ENCODE results near the gene PPM1D. TPM values are rescaled to one million over a fixed set of nuclear protein-coding genes. Genes with fewer than 3 reads are reported as not detected.

Gene PPM1D
- total and polyA plus RNA-seq, 2 donors (not counting 1 experiment from before 2014, with no cell fraction given): 6.5 to 27.2 TPM

DNA sequence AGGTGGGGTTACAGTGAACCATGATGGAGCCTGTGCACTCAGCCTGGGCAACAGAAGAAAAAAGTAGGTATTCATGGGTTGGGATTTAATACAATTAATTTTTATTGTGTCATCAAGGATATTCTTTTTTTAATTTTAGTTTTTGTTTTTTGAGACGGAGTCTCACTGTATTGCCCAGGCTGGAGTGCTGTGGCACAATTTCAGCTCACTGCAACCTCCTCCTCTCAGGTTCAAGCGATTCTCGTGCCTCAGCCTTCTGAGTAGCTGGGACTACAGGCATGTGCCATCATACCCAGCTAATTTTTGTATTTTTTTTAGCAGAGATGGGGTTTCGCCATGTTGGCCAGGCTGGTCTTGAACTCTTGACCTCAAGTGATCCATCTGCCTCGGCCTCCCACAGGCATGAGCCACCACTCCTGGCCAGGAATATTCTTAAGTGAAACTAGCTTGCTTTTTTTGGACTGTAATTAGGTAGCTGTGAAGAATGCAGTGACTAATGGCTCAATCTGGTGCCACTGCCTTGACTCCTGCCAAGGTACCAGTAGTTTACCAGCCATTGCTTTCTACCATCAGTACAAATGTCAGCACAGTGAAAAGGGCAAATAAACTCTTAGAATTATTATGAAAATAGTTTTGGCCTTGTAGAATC is 4.8 kb downstream of the PPM1D start:
- peaks cover 18 to 22% of the 10 kb centered on the region in 2 donors for H3K4me1 ChIP-seq (ENCODE audit: control insufficient read depth in 2 of 2, insufficient read depth in 2 of 2, low read length in 2 of 2)
- Mint-ChIP-seq H3K9me3 (ENCODE audit: insufficient read depth) (no peaks in the 10 kb centered on the region), H3K4me1 (peaks cover 42% of the 10 kb centered on the region), H3K27ac (no peak overlapping the region), H3K27me3 (no peaks in the 10 kb centered on the region), H3K4me3 (no peak overlapping the region)
- H3K9me3 ChIP-seq (ENCODE audit: control extremely low read depth in 1 of 3, control insufficient read depth in 2 of 3, insufficient read depth in 1 of 3, low read length in 2 of 3): no peaks in the 10 kb centered on the region
- CTCF ChIA-PET: interaction anchor here (1.4 kb wide), 1 partner anchor 10 kb away, joined by 4 read pairs; no protein-coding TSS in a partner anchor
- peaks cover 97% of the 10 kb centered on the region for H3K79me2 ChIP-seq (ENCODE audit: control insufficient read depth, insufficient read depth, low read length)
- 100% methylated on average over 4 of the region's 5 CpGs for WGBS (ENCODE audit: insufficient coverage)
- H3K27ac ChIP-seq (ENCODE audit: low read length in 2 of 2): no peak overlapping the region
- DNase-seq: no peak
- no peak overlapping the region for H2AFZ ChIP-seq (ENCODE audit: insufficient read depth, low read depth, low read length, poor library complexity, severe bottlenecking)
- H4K20me1 ChIP-seq (ENCODE audit: control insufficient read depth, insufficient read depth, low read length, poor library complexity, severe bottlenecking): peaks cover 66% of the 10 kb centered on the region
- TF ChIP-seq EZH2 (IDR thresholded peaks at IDR 0.05; ENCODE audit: borderline replicate concordance, insufficient read depth, low read depth, low read length, poor library complexity, severe bottlenecking): no peak
- TF ChIP-seq, protein P1, sequence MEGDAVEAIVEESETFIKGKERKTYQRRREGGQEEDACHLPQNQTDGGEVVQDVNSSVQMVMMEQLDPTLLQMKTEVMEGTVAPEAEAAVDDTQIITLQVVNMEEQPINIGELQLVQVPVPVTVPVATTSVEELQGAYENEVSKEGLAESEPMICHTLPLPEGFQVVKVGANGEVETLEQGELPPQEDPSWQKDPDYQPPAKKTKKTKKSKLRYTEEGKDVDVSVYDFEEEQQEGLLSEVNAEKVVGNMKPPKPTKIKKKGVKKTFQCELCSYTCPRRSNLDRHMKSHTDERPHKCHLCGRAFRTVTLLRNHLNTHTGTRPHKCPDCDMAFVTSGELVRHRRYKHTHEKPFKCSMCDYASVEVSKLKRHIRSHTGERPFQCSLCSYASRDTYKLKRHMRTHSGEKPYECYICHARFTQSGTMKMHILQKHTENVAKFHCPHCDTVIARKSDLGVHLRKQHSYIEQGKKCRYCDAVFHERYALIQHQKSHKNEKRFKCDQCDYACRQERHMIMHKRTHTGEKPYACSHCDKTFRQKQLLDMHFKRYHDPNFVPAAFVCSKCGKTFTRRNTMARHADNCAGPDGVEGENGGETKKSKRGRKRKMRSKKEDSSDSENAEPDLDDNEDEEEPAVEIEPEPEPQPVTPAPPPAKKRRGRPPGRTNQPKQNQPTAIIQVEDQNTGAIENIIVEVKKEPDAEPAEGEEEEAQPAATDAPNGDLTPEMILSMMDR (IDR thresholded peaks at IDR 0.05): no peak
- no peaks in the 10 kb centered on the region for H3K27me3 ChIP-seq (replicated peaks in 1 of 4; ENCODE audit: control extremely low read depth in 1 of 4, control insufficient read depth in 3 of 4, insufficient read depth in 4 of 4, low read length in 3 of 4)
- H3K4me2 ChIP-seq (replicated peaks; ENCODE audit: low read depth, low read length, poor library complexity, severe bottlenecking): no peak overlapping the region
- no peak for ATAC-seq (ENCODE audit: low read depth)
- no peak overlapping the region for H3K9ac ChIP-seq (ENCODE audit: low read length)
- no peak overlapping the region for H3K4me3 ChIP-seq (ENCODE audit: control extremely low read depth in 1 of 5, extremely low read depth in 1 of 5, insufficient read depth in 1 of 5, low read depth in 2 of 5, low read length in 4 of 5)
- H3K36me3 ChIP-seq (replicated peaks in 1 of 2; ENCODE audit: control extremely low read depth in 1 of 2, control insufficient read depth in 1 of 2, extremely low read depth in 1 of 2, insufficient read depth in 2 of 2, low read length in 1 of 2): no peaks in the 10 kb centered on the region
- intact Hi-C loops (cut with micrococcal nuclease): loop anchor here (10.0 kb wide), 1 partner anchor 470 kb away; no protein-coding TSS in a partner anchor
- POLR2A ChIA-PET: no interaction called here

DNA sequence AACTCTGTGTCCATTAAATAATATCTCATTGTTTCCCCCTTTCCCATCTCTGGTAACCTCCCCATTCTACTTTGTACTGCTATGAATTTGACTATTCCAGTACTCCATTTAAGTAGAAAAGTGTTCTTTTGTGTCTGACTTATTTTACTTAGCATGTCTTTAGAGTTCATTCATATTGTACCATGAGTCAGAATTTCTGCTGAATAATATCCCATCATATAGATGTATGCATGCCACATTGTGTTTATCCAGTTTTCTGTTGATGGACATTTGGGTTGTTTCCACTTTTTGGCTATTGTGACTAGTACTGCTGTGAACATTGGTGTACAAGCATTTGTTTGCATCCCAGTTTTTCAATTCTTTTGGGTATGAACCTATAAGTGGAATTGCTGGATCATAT is 6.0 kb downstream of the PPM1D start:
- H3K4me3 Mint-ChIP-seq: no peak overlapping the region
- Histone ChIP-seq H3K79me2 (ENCODE audit: control insufficient read depth, insufficient read depth, low read length) (peaks cover 99% of the 10 kb centered on the region), H3K4me1 (ENCODE audit: control insufficient read depth in 2 of 2, insufficient read depth in 2 of 2, low read length in 2 of 2) (peaks cover 18% of the 10 kb centered on the region in 2 donors), H3K27me3 (replicated peaks in 1 of 4; ENCODE audit: control extremely low read depth in 1 of 4, control insufficient read depth in 3 of 4, insufficient read depth in 4 of 4, low read length in 3 of 4) (no peaks in the 10 kb centered on the region), H3K27ac (ENCODE audit: low read length in 2 of 2) (no peak overlapping the region), H3K4me3 (ENCODE audit: control extremely low read depth in 1 of 5, extremely low read depth in 1 of 5, insufficient read depth in 1 of 5, low read depth in 2 of 5, low read length in 4 of 5) (no peak overlapping the region), H2AFZ (ENCODE audit: insufficient read depth, low read depth, low read length, poor library complexity, severe bottlenecking) (no peak overlapping the region), H3K9me3 (ENCODE audit: control extremely low read depth in 1 of 3, control insufficient read depth in 2 of 3, insufficient read depth in 1 of 3, low read length in 2 of 3) (no peaks in the 10 kb centered on the region), H3K4me2 (replicated peaks; ENCODE audit: low read depth, low read length, poor library complexity, severe bottlenecking) (no peak overlapping the region), H3K36me3 (replicated peaks in 1 of 2; ENCODE audit: control extremely low read depth in 1 of 2, control insufficient read depth in 1 of 2, extremely low read depth in 1 of 2, insufficient read depth in 2 of 2, low read length in 1 of 2) (no peaks in the 10 kb centered on the region), H4K20me1 (ENCODE audit: control insufficient read depth, insufficient read depth, low read length, poor library complexity, severe bottlenecking) (peaks cover 69% of the 10 kb centered on the region), H3K9ac (ENCODE audit: low read length) (no peak overlapping the region)
- H3K4me1 Mint-ChIP-seq: peaks cover 45% of the 10 kb centered on the region
- H3K9me3 Mint-ChIP-seq (ENCODE audit: insufficient read depth): no peaks in the 10 kb centered on the region
- no peak for TF ChIP-seq EZH2 (IDR thresholded peaks at IDR 0.05; ENCODE audit: borderline replicate concordance, insufficient read depth, low read depth, low read length, poor library complexity, severe bottlenecking)
- TF ChIP-seq, protein P1 (IDR thresholded peaks at IDR 0.05): no peak
- intact Hi-C loops (cut with micrococcal nuclease): loop anchor here (10.0 kb wide), 1 partner anchor 471 kb away; no protein-coding TSS in a partner anchor
- no peak for ATAC-seq (ENCODE audit: low read depth)
- H3K27ac Mint-ChIP-seq: no peak overlapping the region
- ChIA-PET CTCF (no interaction called here), POLR2A (no interaction called here)
- H3K27me3 Mint-ChIP-seq: no peaks in the 10 kb centered on the region
- DNase-seq: no peak
